D721Med (cell line): ENCODE data around the gene CCNJL.

Source experiments
- DNase-seq: peaks from one replicate; pipeline ENCODE4 v3.0.0; 2011; ENCODE audit warnings: low spot score; ENCODE audit not compliant: insufficient read length
- FAIRE-seq: peaks from 2 replicates; lab custom pipeline; 2011; peaks lifted over from hg19 to GRCh38; lab: Jason Lieb, UNC
- CTCF ChIP-seq: IDR thresholded peaks from 2 replicates; pipeline ENCODE4 v1.5.1; 2012; ENCODE audit warnings: mild to moderate bottlenecking, control low read depth; ENCODE audit not compliant: insufficient read depth; ENCODE audit errors: missing control alignments

CCNJL gene

GRCh38 chr5:160242145-160242544 lies 70.2 kb downstream of the CCNJL start:
- FAIRE-seq, result no peak
- DNase-seq, result no peak
- no peak for TF ChIP-seq CTCF

- DNase-seq, result no peak
- no peak for FAIRE-seq
- no peak for TF ChIP-seq CTCF
These were observed 72.0 kb downstream of the CCNJL start for GRCh38 chr5:160240350-160240749.

- DNase-seq, result no peak
- no peak for TF ChIP-seq CTCF
- FAIRE-seq, result no peak
These were observed 74.7 kb downstream of the CCNJL start for GRCh38 chr5:160237571-160238093.

DNA sequence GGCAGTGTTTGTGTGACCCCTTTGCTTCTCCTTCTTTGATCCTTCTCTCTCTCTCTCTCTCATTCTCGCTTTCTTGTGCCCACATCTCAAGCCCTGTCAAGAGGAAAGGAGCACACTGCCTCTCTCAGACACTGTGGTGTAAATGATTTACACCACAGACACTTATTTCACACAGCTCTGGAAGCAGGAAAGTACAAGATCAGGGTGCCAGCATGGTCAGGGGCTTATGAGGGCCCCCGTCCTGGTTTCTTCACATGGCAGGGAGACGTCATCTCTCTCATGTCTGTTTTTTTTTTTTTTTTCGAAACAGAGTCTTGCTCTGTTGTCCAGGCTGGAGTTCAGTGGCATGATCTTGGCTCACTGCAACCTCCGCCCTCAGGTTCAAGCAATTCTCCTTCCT lies 76.6 kb downstream of the CCNJL start:
- no peak for FAIRE-seq
- no peak for TF ChIP-seq CTCF
- DNase-seq, result no peak

DNA sequence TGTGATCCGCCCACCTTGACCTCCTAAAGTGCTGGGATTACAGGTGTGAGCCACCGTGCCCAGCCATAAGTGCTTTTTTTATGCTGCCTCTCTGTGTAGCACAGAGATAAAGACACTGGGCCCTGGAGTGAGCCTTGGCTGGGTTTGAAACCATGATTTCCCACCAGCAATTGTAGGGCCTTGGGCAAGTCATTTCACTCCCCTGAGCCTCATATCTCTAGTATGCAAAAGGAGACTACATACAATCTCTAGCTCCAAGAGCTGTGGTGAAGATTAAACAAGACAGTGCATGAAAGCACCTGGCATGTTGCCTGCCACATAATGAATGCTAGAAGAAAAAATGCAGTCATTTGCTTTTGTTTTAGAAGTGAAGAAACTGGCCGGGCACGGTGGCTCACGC lies 79.1 kb downstream of the CCNJL start:
- FAIRE-seq, result no peak
- no peak for TF ChIP-seq CTCF
- DNase-seq, result no peak

DNA sequence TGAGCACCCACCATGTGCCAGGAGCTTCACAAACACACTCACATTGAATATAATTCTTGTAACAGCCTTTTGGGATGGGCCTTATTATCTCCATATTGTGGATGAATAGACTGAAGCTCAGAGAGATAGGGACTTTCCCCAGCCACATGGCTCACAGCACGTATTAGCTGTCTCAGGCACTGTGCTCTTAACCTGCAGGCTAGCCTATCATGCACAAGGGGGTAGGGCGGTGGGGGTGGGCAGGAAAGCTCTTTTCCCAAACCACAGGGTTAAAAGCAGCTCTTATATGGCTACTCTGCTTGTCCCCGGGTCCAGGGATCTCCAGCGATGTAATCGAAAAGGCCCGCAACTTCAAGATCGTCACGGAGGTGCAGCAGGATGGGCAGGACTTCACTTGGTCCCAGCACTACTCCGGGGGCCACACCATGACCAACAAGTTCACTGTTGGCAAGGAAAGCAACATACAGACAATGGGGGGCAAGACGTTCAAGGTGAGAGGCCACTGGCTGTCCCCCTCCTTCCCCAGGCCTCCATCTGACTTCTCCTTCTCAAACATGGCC lies 80.5 kb downstream of the CCNJL start:
- TF ChIP-seq CTCF, result no peak
- DNase-seq (no peak), FAIRE-seq (no peak)

GRCh38 chr5:160230686-160231527 lies 81.5 kb downstream of the CCNJL start:
- DNase-seq (no peak), FAIRE-seq (no peak)
- no peak for TF ChIP-seq CTCF
